Fibroblast of mammary gland (primary cell): ENCODE measurements around the gene ABCA13.

ENCODE experiments used
- DNase-seq: peaks from one replicate; pipeline ENCODE4 v3.0.0-alpha.2; 2010; ENCODE audit warnings: low read depth
- H3K4me3 ChIP-seq: 2 replicates; pipeline ENCODE4 v1.5.1; 2011; ENCODE audit warnings: low read depth, mild to moderate bottlenecking, low read length, moderate library complexity; ENCODE audit not compliant: control insufficient read depth
- TF ChIP-seq, protein P1 (sequence below): conservative IDR thresholded peaks from 2 replicates; pipeline ENCODE4 v1.5.1; 2011; ENCODE audit warnings: low read depth, low read length, inconsistent platforms; ENCODE audit not compliant: control insufficient read depth, insufficient read depth

ABCA13 gene

GRCh38 chr7:48638041-48638440 is 466.8 kb downstream of the ABCA13 start:
- no peak overlapping the region for H3K4me3 ChIP-seq
- no peak for DNase-seq
- TF ChIP-seq, protein P1, sequence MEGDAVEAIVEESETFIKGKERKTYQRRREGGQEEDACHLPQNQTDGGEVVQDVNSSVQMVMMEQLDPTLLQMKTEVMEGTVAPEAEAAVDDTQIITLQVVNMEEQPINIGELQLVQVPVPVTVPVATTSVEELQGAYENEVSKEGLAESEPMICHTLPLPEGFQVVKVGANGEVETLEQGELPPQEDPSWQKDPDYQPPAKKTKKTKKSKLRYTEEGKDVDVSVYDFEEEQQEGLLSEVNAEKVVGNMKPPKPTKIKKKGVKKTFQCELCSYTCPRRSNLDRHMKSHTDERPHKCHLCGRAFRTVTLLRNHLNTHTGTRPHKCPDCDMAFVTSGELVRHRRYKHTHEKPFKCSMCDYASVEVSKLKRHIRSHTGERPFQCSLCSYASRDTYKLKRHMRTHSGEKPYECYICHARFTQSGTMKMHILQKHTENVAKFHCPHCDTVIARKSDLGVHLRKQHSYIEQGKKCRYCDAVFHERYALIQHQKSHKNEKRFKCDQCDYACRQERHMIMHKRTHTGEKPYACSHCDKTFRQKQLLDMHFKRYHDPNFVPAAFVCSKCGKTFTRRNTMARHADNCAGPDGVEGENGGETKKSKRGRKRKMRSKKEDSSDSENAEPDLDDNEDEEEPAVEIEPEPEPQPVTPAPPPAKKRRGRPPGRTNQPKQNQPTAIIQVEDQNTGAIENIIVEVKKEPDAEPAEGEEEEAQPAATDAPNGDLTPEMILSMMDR, result no peak

GRCh38 chr7:48643431-48644013 is 472.3 kb downstream of the ABCA13 start:
- TF ChIP-seq, protein P1, result no peak
- no peak overlapping the region for H3K4me3 ChIP-seq
- no peak for DNase-seq

DNA sequence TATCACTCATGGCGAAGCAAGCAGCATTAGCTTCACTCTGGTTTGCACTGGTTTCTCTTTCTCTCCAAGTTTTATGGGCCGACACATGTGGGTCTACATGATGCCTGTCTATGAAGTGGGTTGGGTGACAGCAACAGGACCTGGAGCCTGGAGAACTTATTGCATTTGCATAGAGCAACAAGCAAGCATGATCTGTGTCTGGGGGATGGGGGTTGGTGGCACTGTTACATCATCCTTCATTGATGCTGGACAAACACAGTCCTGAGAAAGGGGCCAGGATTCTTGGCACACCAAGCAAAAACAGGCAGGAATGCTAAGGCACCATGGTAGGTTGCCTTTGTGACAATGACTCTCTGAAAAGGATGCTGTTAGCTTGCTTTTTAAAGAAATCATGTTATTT is 486.9 kb downstream of the ABCA13 start:
- DNase-seq, result no peak
- TF ChIP-seq, protein P1, result no peak
- no peak overlapping the region for H3K4me3 ChIP-seq

GRCh38 chr7:48660306-48660870 is 489.1 kb downstream of the ABCA13 start:
- no peak overlapping the region for H3K4me3 ChIP-seq
- TF ChIP-seq, protein P1, result no peak
- no peak for DNase-seq

DNA sequence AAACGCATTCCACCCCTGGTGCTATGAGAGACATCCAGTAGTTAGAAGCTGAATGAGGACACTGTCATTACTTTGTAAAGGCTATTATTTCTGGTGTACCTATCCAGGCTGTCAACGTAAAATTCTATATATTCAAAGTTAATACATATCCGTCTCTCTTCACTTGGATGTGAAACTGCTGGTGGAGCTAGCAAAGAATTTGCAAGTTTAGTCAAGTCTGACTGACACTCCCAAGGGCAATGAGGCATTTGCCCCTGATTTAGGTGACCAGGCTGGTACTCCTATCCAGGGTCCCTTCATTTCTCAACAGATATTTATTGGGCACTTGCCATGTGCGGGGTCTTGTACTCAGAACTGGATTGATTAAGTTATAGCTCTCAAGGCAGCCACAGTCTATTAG is 493.0 kb downstream of the ABCA13 start:
- TF ChIP-seq, protein P1, result no peak
- DNase-seq, result no peak
- H3K4me3 ChIP-seq, result no peak overlapping the region

- TF ChIP-seq, protein P1, result no peak
- DNase-seq, result no peak
- no peak overlapping the region for H3K4me3 ChIP-seq
Observed at GRCh38 chr7:48665353-48666135, 494.3 kb downstream of the ABCA13 start.
